ENCODE measurements around the gene TSPAN11. TPM values are rescaled to one million over a fixed set of nuclear protein-coding genes. Genes with fewer than 3 reads are reported as not detected.

TSPAN11 gene
- total and polyA plus RNA-seq, 2 of the 8 experiments (the other 6 are each of a cell fraction or from before 2014, with no cell fraction given) = 3.9 to 8.2 TPM

DNA sequence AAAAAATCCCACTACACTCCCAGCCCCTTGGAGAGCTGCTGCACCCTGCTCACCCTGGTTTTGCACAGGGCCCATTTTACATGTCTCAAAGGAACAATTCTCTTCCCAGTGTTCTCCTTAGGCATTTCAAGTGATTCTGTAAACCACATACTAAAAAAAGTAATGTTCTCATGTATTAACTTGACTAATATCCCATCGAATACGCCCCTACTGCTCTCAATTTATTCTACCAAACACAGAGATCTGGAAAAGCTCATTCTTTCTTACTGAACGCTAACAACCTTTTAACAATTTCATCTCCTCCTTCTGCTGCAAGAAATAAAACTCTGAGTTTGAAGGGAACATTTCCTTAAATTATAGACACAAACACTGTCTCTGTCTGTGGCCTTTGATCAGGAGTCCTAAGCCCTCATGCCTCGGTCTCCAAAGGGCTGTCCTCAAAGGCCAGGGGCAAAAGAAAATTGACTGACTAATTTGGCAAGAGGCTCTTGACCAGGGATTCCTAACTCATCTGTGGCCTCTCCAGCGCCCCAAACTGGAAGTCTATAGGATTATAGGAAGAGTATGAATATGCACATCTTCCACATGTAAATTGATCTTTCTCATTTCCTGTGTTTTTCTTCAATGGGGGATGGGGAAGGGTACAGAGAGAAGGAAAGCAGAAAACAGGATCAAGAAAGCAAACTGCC is 17.1 kb upstream of the TSPAN11 start (continued):
- TF ChIP-seq, protein P1, sequence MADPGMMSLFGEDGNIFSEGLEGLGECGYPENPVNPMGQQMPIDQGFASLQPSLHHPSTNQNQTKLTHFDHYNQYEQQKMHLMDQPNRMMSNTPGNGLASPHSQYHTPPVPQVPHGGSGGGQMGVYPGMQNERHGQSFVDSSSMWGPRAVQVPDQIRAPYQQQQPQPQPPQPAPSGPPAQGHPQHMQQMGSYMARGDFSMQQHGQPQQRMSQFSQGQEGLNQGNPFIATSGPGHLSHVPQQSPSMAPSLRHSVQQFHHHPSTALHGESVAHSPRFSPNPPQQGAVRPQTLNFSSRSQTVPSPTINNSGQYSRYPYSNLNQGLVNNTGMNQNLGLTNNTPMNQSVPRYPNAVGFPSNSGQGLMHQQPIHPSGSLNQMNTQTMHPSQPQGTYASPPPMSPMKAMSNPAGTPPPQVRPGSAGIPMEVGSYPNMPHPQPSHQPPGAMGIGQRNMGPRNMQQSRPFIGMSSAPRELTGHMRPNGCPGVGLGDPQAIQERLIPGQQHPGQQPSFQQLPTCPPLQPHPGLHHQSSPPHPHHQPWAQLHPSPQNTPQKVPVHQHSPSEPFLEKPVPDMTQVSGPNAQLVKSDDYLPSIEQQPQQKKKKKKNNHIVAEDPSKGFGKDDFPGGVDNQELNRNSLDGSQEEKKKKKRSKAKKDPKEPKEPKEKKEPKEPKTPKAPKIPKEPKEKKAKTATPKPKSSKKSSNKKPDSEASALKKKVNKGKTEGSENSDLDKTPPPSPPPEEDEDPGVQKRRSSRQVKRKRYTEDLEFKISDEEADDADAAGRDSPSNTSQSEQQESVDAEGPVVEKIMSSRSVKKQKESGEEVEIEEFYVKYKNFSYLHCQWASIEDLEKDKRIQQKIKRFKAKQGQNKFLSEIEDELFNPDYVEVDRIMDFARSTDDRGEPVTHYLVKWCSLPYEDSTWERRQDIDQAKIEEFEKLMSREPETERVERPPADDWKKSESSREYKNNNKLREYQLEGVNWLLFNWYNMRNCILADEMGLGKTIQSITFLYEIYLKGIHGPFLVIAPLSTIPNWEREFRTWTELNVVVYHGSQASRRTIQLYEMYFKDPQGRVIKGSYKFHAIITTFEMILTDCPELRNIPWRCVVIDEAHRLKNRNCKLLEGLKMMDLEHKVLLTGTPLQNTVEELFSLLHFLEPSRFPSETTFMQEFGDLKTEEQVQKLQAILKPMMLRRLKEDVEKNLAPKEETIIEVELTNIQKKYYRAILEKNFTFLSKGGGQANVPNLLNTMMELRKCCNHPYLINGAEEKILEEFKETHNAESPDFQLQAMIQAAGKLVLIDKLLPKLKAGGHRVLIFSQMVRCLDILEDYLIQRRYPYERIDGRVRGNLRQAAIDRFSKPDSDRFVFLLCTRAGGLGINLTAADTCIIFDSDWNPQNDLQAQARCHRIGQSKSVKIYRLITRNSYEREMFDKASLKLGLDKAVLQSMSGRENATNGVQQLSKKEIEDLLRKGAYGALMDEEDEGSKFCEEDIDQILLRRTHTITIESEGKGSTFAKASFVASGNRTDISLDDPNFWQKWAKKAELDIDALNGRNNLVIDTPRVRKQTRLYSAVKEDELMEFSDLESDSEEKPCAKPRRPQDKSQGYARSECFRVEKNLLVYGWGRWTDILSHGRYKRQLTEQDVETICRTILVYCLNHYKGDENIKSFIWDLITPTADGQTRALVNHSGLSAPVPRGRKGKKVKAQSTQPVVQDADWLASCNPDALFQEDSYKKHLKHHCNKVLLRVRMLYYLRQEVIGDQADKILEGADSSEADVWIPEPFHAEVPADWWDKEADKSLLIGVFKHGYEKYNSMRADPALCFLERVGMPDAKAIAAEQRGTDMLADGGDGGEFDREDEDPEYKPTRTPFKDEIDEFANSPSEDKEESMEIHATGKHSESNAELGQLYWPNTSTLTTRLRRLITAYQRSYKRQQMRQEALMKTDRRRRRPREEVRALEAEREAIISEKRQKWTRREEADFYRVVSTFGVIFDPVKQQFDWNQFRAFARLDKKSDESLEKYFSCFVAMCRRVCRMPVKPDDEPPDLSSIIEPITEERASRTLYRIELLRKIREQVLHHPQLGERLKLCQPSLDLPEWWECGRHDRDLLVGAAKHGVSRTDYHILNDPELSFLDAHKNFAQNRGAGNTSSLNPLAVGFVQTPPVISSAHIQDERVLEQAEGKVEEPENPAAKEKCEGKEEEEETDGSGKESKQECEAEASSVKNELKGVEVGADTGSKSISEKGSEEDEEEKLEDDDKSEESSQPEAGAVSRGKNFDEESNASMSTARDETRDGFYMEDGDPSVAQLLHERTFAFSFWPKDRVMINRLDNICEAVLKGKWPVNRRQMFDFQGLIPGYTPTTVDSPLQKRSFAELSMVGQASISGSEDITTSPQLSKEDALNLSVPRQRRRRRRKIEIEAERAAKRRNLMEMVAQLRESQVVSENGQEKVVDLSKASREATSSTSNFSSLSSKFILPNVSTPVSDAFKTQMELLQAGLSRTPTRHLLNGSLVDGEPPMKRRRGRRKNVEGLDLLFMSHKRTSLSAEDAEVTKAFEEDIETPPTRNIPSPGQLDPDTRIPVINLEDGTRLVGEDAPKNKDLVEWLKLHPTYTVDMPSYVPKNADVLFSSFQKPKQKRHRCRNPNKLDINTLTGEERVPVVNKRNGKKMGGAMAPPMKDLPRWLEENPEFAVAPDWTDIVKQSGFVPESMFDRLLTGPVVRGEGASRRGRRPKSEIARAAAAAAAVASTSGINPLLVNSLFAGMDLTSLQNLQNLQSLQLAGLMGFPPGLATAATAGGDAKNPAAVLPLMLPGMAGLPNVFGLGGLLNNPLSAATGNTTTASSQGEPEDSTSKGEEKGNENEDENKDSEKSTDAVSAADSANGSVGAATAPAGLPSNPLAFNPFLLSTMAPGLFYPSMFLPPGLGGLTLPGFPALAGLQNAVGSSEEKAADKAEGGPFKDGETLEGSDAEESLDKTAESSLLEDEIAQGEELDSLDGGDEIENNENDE (IDR thresholded peaks at IDR 0.05; ENCODE audit: insufficient replicate concordance, low read length) = no peak
- no peak for TF ChIP-seq GTF2F1 (IDR thresholded peaks at IDR 0.05; ENCODE audit: borderline replicate concordance, low read depth, low read length)

All from H1 (cell line).